Measurements from ENCODE around the gene OSCP1. TPM values are rescaled to one million over a fixed set of nuclear protein-coding genes. Genes with fewer than 3 reads are reported as not detected.
"Not testable (repeated sequence)": the region's sequence is repeated elsewhere in the genome, so short reads cannot be mapped to it uniquely, and the experiment has no call there.

The OSCP1 gene
- polyA plus RNA-seq, 1 donor = 6.5 TPM

- Histone ChIP-seq H3K27me3 (ENCODE audit: control insufficient read depth, insufficient read depth, low read length) (no peaks in the 10 kb centered on the region), H3K9me3 (ENCODE audit: control insufficient read depth, low read depth, low read length) (no peaks in the 10 kb centered on the region), H3K27ac (ENCODE audit: low read length) (peak overlapping the region; percentile 84), H3K36me3 (ENCODE audit: control insufficient read depth, insufficient read depth, low read length) (no peaks in the 10 kb centered on the region), H3K4me1 (ENCODE audit: control insufficient read depth, insufficient read depth, low read length) (peaks cover 31% of the 10 kb centered on the region), H3K4me3 (ENCODE audit: low read length) (no peak overlapping the region)
- no peak for DNase-seq
- whole genome bisulfite sequencing (ENCODE audit: insufficient coverage, low lambda C conversion rate) = 100% methylated on average over 1 of the region's 2 CpGs
Measured at GRCh38 chr1:36486093-36486438, 35.8 kb upstream of the OSCP1 start.

- H3K27me3 ChIP-seq (ENCODE audit: control insufficient read depth, insufficient read depth, low read length) = no peaks in the 10 kb centered on the region
- H3K9me3 ChIP-seq (ENCODE audit: control insufficient read depth, low read depth, low read length) = no peaks in the 10 kb centered on the region
- no CpG with 5 or more reads among the region's 2 CpGs for WGBS (ENCODE audit: insufficient coverage, low lambda C conversion rate)
- no peak overlapping the region for H3K27ac ChIP-seq (ENCODE audit: low read length)
- H3K4me3 ChIP-seq (ENCODE audit: low read length) = no peak overlapping the region
- no peak for DNase-seq
- peaks cover 28% of the 10 kb centered on the region for H3K4me1 ChIP-seq (ENCODE audit: control insufficient read depth, insufficient read depth, low read length)
- no peaks in the 10 kb centered on the region for H3K36me3 ChIP-seq (ENCODE audit: control insufficient read depth, insufficient read depth, low read length)
Measured at GRCh38 chr1:36484099-36484498, 33.8 kb upstream of the OSCP1 start.

GRCh38 chr1:36482724-36483388 lies 32.6 kb upstream of the OSCP1 start, which contains the start of gene CSF3R:
CSF3R (minus strand) TSS chr1:36482913; CDS start chr1:36479496, 3,417 bp downstream.
- H3K9me3 ChIP-seq (ENCODE audit: control insufficient read depth, low read depth, low read length) = no peaks in the 10 kb centered on the region
- H3K27ac ChIP-seq (ENCODE audit: low read length) = peak within 1 kb of the TSS; percentile 5
- H3K4me1 ChIP-seq (ENCODE audit: control insufficient read depth, insufficient read depth, low read length) = peaks cover 22% of the 10 kb centered on the region
- no peak within 1 kb of the TSS for H3K4me3 ChIP-seq (ENCODE audit: low read length)
- H3K27me3 ChIP-seq (ENCODE audit: control insufficient read depth, insufficient read depth, low read length) = no peaks in the 10 kb centered on the region
- no peaks in the 10 kb centered on the region for H3K36me3 ChIP-seq (ENCODE audit: control insufficient read depth, insufficient read depth, low read length)
- DNase-seq = no peak
- WGBS (ENCODE audit: insufficient coverage, low lambda C conversion rate) = no CpG with 5 or more reads among the region's 13 CpGs

GRCh38 chr1:36481771-36482723 lies 31.8 kb upstream of the OSCP1 start:
- Histone ChIP-seq H3K27ac (ENCODE audit: low read length) (peak overlapping the region; percentile 5), H3K4me1 (ENCODE audit: control insufficient read depth, insufficient read depth, low read length) (peaks cover 16% of the 10 kb centered on the region), H3K9me3 (ENCODE audit: control insufficient read depth, low read depth, low read length) (no peaks in the 10 kb centered on the region), H3K36me3 (ENCODE audit: control insufficient read depth, insufficient read depth, low read length) (no peaks in the 10 kb centered on the region), H3K4me3 (ENCODE audit: low read length) (no peak overlapping the region), H3K27me3 (ENCODE audit: control insufficient read depth, insufficient read depth, low read length) (no peaks in the 10 kb centered on the region)
- DNase-seq = no peak
- 10% methylated on average over 2 of the region's 26 CpGs for WGBS (ENCODE audit: insufficient coverage, low lambda C conversion rate)

GRCh38 chr1:36481091-36481490 lies 30.8 kb upstream of the OSCP1 start:
- Histone ChIP-seq H3K4me1 (ENCODE audit: control insufficient read depth, insufficient read depth, low read length) (peaks cover 7% of the 10 kb centered on the region), H3K4me3 (ENCODE audit: low read length) (no peak overlapping the region), H3K27ac (ENCODE audit: low read length) (no peak overlapping the region), H3K9me3 (ENCODE audit: control insufficient read depth, low read depth, low read length) (no peaks in the 10 kb centered on the region), H3K27me3 (ENCODE audit: control insufficient read depth, insufficient read depth, low read length) (no peaks in the 10 kb centered on the region), H3K36me3 (ENCODE audit: control insufficient read depth, insufficient read depth, low read length) (no peaks in the 10 kb centered on the region)
- DNase-seq = no peak
- no CpG with 5 or more reads among the region's 6 CpGs for WGBS (ENCODE audit: insufficient coverage, low lambda C conversion rate)

- H3K27ac ChIP-seq (ENCODE audit: low read length) = no peak overlapping the region
- WGBS (ENCODE audit: insufficient coverage, low lambda C conversion rate) = no CpG with 5 or more reads among the region's 2 CpGs
- no peak overlapping the region for H3K4me3 ChIP-seq (ENCODE audit: low read length)
- H3K27me3 ChIP-seq (ENCODE audit: control insufficient read depth, insufficient read depth, low read length) = no peaks in the 10 kb centered on the region
- no peaks in the 10 kb centered on the region for H3K36me3 ChIP-seq (ENCODE audit: control insufficient read depth, insufficient read depth, low read length)
- no peak for DNase-seq
- H3K4me1 ChIP-seq (ENCODE audit: control insufficient read depth, insufficient read depth, low read length) = peaks cover 6% of the 10 kb centered on the region
- no peaks in the 10 kb centered on the region for H3K9me3 ChIP-seq (ENCODE audit: control insufficient read depth, low read depth, low read length)
Measured at GRCh38 chr1:36480161-36480560, 29.9 kb upstream of the OSCP1 start.

GRCh38 chr1:36479505-36480051 lies 29.3 kb upstream of the OSCP1 start:
- Histone ChIP-seq H3K36me3 (ENCODE audit: control insufficient read depth, insufficient read depth, low read length) (no peaks in the 10 kb centered on the region), H3K9me3 (ENCODE audit: control insufficient read depth, low read depth, low read length) (no peaks in the 10 kb centered on the region), H3K4me3 (ENCODE audit: low read length) (no peak overlapping the region), H3K4me1 (ENCODE audit: control insufficient read depth, insufficient read depth, low read length) (peaks cover 6% of the 10 kb centered on the region), H3K27ac (ENCODE audit: low read length) (no peak overlapping the region), H3K27me3 (ENCODE audit: control insufficient read depth, insufficient read depth, low read length) (no peaks in the 10 kb centered on the region)
- WGBS (ENCODE audit: insufficient coverage, low lambda C conversion rate) = no CpG with 5 or more reads among the region's 2 CpGs
- no peak for DNase-seq

GRCh38 chr1:36477615-36478014 lies 27.4 kb upstream of the OSCP1 start:
- H3K27ac ChIP-seq (ENCODE audit: low read length); H3K36me3 ChIP-seq (ENCODE audit: control insufficient read depth, insufficient read depth, low read length); H3K27me3 ChIP-seq (ENCODE audit: control insufficient read depth, insufficient read depth, low read length); H3K4me1 ChIP-seq (ENCODE audit: control insufficient read depth, insufficient read depth, low read length); H3K9me3 ChIP-seq (ENCODE audit: control insufficient read depth, low read depth, low read length); DNase-seq; H3K4me3 ChIP-seq (ENCODE audit: low read length): not testable (repeated sequence)
- no CpG with 5 or more reads among the region's 13 CpGs for WGBS (ENCODE audit: insufficient coverage, low lambda C conversion rate)

GRCh38 chr1:36476945-36477344 lies 26.7 kb upstream of the OSCP1 start:
- peaks cover 6% of the 10 kb centered on the region for H3K4me1 ChIP-seq (ENCODE audit: control insufficient read depth, insufficient read depth, low read length)
- H3K4me3 ChIP-seq (ENCODE audit: low read length) = no peak overlapping the region
- H3K27ac ChIP-seq (ENCODE audit: low read length) = no peak overlapping the region
- 21% methylated on average over 2 of the region's 5 CpGs for WGBS (ENCODE audit: insufficient coverage, low lambda C conversion rate)
- H3K27me3 ChIP-seq (ENCODE audit: control insufficient read depth, insufficient read depth, low read length) = no peaks in the 10 kb centered on the region
- DNase-seq = peak in 1 of 2 donors; percentile 40
- H3K9me3 ChIP-seq (ENCODE audit: control insufficient read depth, low read depth, low read length) = no peaks in the 10 kb centered on the region
- no peaks in the 10 kb centered on the region for H3K36me3 ChIP-seq (ENCODE audit: control insufficient read depth, insufficient read depth, low read length)

- DNase-seq = no peak
- WGBS (ENCODE audit: insufficient coverage, low lambda C conversion rate) = 93% methylated on average over 3 of the region's 7 CpGs
- no peaks in the 10 kb centered on the region for H3K4me1 ChIP-seq (ENCODE audit: control insufficient read depth, insufficient read depth, low read length)
Measured at GRCh38 chr1:36475910-36476604, 25.8 kb upstream of the OSCP1 start.

More at GRCh38 chr1:36475910-36476604, 25.8 kb upstream of the OSCP1 start:
- Histone ChIP-seq H3K27ac (ENCODE audit: low read length) (no peak overlapping the region), H3K27me3 (ENCODE audit: control insufficient read depth, insufficient read depth, low read length) (no peaks in the 10 kb centered on the region), H3K9me3 (ENCODE audit: control insufficient read depth, low read depth, low read length) (no peaks in the 10 kb centered on the region), H3K36me3 (ENCODE audit: control insufficient read depth, insufficient read depth, low read length) (no peaks in the 10 kb centered on the region), H3K4me3 (ENCODE audit: low read length) (no peak overlapping the region)
